Left ventricle myocardium inferior (tissue), 1 donor: ENCODE results near the gene PTBP1. TPM values are rescaled to one million over a fixed set of nuclear protein-coding genes. Genes with fewer than 3 reads are reported as not detected.

ENCODE experiments used
- DNase-seq: peaks from one replicate; pipeline ENCODE4 v3.0.0-alpha.2; 2020
- H3K27ac ChIP-seq: fragments of 200-600 bp; replicated peaks from 2 replicates; pipeline ENCODE4 v1.8.0; 2021
- H3K27me3 ChIP-seq: fragments of 200-600 bp; 2 replicates; pipeline ENCODE4 v1.8.0; 2021; ENCODE audit warnings: low read depth
- H3K36me3 ChIP-seq: fragments of 200-600 bp; 2 replicates; pipeline ENCODE4 v1.8.0; 2021
- H3K4me1 ChIP-seq: fragments of 200-600 bp; 2 replicates; pipeline ENCODE4 v1.8.0; 2021
- H3K4me3 ChIP-seq: fragments of 200-600 bp; 2 replicates; pipeline ENCODE4 v1.8.0; 2021; ENCODE audit warnings: mild to moderate bottlenecking, moderate library complexity
- H3K9me3 ChIP-seq: fragments of 200-600 bp; replicated peaks from 2 replicates; pipeline ENCODE4 v1.8.0; 2021
- intact Hi-C: fragments of 100-400 bp; cut with micrococcal nuclease; formaldehyde crosslinking; loops from one replicate; pipeline ENCODE4 v1.11.0; 2022
- total RNA-seq: library from RNA; stranded (reverse); fragmentation: NEBNext Ultra II Directional; extraction: Animal tissue kit (Norgen Biotek cat#: 25700); gene quantifications from one replicate; pipeline ENCODE4 v1.2.1, GENCODE V29; 2021
- TF ChIP-seq, protein P1 (sequence below): fragments of 200-600 bp; IDR thresholded peaks from 2 replicates; pipeline ENCODE4 v1.8.0; 2021; ENCODE audit warnings: antibody characterized with exemption, mild to moderate bottlenecking, borderline replicate concordance
- donor health status: DM: no; HTN: yes; CAD: no; lungs with severe emphysema.

Gene PTBP1
- total RNA-seq, 1 donor from 2014 or later = 55.6 TPM

DNA sequence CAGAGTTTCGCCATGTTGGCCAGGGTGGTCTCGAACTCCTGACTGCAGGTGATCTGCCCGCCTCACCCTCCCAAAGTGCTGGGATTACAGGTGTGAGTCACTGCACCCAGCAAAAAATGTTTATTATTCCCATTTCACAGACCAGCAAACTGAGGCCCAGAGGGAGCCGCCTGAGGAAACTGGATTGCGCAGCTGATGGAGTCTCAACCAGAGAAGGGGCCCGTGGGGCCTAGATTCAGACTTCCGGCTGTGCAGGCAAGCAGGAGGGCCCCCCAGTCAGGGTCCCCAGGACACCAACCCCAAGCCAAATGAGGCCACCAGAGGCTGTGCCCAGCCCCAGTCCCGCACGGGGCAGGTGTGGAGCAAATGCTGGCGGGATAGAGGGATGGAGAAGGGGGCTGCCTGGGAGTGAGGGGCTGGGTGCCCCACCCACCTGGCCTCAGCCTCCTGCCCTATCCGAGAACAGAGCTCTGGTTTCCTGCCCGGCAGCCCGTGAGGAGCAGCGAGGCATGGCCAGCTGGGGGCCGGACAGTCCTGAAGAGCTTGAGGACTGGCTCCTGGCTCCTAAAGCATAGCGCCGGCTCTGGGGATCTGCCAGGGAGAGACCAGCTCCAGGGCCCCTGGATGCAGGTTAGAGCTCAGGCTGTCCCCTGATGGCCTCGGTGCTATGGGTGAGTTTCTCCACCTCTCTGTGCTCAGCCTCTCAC lies 24.4 kb upstream of the PTBP1 start:
- no peak overlapping the region for H3K4me3 ChIP-seq
- peaks cover 10% of the 10 kb centered on the region for H3K4me1 ChIP-seq
- intact Hi-C loops = no loop called here
- no peak overlapping the region for H3K27ac ChIP-seq
- H3K27me3 ChIP-seq = peaks cover 7% of the 10 kb centered on the region
- TF ChIP-seq, protein P1, sequence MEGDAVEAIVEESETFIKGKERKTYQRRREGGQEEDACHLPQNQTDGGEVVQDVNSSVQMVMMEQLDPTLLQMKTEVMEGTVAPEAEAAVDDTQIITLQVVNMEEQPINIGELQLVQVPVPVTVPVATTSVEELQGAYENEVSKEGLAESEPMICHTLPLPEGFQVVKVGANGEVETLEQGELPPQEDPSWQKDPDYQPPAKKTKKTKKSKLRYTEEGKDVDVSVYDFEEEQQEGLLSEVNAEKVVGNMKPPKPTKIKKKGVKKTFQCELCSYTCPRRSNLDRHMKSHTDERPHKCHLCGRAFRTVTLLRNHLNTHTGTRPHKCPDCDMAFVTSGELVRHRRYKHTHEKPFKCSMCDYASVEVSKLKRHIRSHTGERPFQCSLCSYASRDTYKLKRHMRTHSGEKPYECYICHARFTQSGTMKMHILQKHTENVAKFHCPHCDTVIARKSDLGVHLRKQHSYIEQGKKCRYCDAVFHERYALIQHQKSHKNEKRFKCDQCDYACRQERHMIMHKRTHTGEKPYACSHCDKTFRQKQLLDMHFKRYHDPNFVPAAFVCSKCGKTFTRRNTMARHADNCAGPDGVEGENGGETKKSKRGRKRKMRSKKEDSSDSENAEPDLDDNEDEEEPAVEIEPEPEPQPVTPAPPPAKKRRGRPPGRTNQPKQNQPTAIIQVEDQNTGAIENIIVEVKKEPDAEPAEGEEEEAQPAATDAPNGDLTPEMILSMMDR = no peak
- DNase-seq = no peak
- H3K36me3 ChIP-seq = no peaks in the 10 kb centered on the region
- no peaks in the 10 kb centered on the region for H3K9me3 ChIP-seq

DNA sequence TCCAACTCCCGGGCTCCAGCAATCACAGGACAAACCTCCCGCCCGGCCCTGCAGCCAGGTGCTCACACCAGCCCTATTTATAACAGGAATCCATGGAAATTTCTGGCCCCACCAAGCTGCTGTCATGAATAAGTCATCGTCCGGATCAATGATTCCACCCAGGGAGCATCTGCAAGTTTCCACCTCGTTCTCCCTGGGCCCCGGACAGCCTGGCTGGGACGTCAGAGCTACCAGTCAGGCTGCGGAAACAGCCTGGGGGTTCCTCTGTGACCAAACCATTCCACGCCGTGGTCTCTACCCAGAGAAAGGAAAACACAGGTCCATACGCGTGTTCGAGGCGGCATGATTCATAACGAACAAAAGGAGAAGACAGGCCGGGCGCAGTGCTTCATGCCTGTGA lies 20.7 kb upstream of the PTBP1 start:
- H3K9me3 ChIP-seq = no peaks in the 10 kb centered on the region
- H3K4me3 ChIP-seq = no peak overlapping the region
- intact Hi-C loops = no loop called here
- H3K36me3 ChIP-seq = no peaks in the 10 kb centered on the region
- TF ChIP-seq, protein P1 = no peak
- no peak overlapping the region for H3K27ac ChIP-seq
- peaks cover 6% of the 10 kb centered on the region for H3K27me3 ChIP-seq
- no peak for DNase-seq
- peaks cover 16% of the 10 kb centered on the region for H3K4me1 ChIP-seq

DNA sequence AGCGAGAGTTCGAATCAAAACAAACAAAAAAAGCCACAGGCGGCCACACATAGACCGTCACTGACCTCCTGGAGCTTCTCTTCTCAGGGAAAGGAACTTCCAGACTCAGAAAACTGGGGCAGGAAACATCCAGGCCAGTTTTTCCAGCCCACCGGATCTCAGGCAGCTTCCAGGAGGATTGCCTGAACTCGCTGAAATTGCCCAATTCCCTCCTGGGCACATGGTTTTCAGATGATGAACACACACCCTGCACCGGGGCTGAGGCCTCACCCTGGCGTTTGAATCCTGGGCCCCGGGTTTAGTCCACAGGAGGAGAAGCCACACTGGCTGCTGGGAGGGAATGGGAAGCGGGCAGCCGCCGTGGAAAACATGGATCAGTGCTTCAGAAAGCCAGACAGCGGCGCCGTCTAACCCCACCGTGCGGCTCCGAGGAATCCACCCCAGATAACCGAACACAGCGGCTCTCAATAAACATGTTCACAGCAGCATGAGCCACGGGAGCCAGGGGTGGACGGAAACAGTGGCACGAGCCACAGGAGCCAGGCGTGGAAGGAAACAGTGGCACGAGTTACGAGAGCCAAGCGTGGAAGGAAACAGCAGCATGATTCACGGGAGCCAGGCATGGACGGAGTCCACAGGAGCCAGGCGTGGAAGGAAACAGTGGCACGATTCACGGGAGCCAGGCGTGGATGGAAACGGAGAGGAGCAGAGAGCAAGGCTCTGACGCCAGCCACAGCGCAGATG lies 18.2 kb upstream of the PTBP1 start:
- peaks cover 35% of the 10 kb centered on the region for H3K4me1 ChIP-seq
- intact Hi-C loops = no loop called here
- TF ChIP-seq, protein P1 = no peak
- no peak for DNase-seq
- no peaks in the 10 kb centered on the region for H3K9me3 ChIP-seq
- peak overlapping the region; percentile 76 for H3K27ac ChIP-seq
- H3K4me3 ChIP-seq = peak overlapping the region; percentile 42
- H3K36me3 ChIP-seq = no peaks in the 10 kb centered on the region
- H3K27me3 ChIP-seq = peaks cover 16% of the 10 kb centered on the region

GRCh38 chr19:780935-781334 lies 16.3 kb upstream of the PTBP1 start:
- DNase-seq = no peak
- peak overlapping the region; percentile 61 for H3K4me3 ChIP-seq

GRCh38 chr19:781800-782184 lies 15.5 kb upstream of the PTBP1 start:
- TF ChIP-seq, protein P1 = no peak
- Histone ChIP-seq H3K4me3 (peak overlapping the region; percentile 61), H3K4me1 (peaks cover 44% of the 10 kb centered on the region), H3K27me3 (peaks cover 16% of the 10 kb centered on the region), H3K27ac (peak overlapping the region; percentile 91), H3K9me3 (no peaks in the 10 kb centered on the region), H3K36me3 (no peaks in the 10 kb centered on the region)
- intact Hi-C loops = no loop called here
- no peak for DNase-seq

More at GRCh38 chr19:780935-781334, 16.3 kb upstream of the PTBP1 start:
- TF ChIP-seq, protein P1 = no peak
- intact Hi-C loops = no loop called here
- H3K27me3 ChIP-seq = peaks cover 16% of the 10 kb centered on the region
- peak overlapping the region; percentile 91 for H3K27ac ChIP-seq
- peaks cover 44% of the 10 kb centered on the region for H3K4me1 ChIP-seq
- H3K9me3 ChIP-seq = no peaks in the 10 kb centered on the region
- H3K36me3 ChIP-seq = no peaks in the 10 kb centered on the region
